HG02610 (cell line): ENCODE measurements around the gene CREB1.
A peak's percentile ranks its signal among the peaks of the same experiment; 100 is the strongest.
"Not testable (repeated sequence)": the region's sequence is repeated elsewhere in the genome, so short reads cannot be mapped to it uniquely, and the experiment has no call there.

Source experiments
- ATAC-seq: cut with Tn5 transposase; IDR thresholded peaks from one replicate; pipeline ENCODE4 v1.9.1; 2021; ENCODE audit warnings: mild to moderate bottlenecking, moderate library complexity; ENCODE audit not compliant: unreplicated experiment

Gene CREB1

DNA sequence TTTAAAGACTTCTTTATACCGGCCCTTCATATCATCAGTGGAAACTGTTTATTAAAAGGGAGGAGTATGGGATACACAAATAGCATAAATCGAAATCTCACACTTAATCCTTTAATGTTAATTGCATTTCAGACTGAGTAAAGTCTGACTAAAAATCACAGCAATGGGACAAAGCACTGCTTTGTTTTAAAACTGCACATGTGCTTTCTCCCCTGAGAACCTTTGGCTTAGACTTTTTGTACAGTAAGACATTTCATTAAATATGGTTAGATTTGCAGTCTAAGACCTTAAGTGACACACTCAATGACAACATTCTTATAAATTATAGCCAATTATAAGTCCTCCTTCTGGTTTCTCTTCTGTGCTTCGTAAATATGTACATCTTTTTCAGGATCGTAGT is 83.0 kb downstream of the CREB1 start:
- no peak for ATAC-seq

DNA sequence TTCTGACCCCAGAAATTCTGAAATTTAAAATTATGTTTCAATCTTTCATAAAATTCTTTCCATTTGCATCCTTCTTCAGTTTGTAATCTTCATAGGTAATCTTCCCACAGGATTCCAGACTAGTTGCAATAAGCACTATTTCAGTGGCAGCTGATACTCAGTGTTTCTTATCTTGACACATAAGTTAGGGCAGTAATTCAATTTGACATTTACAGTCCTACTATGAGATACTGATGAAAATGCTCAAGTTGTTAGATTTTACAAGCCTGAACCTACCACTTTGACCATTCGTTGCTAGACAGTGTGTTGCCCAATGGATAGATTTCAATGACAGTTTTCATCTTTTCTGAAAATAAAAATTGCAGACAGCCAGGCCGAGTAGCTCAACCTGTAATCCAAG is 85.1 kb downstream of the CREB1 start:
- no peak for ATAC-seq

DNA sequence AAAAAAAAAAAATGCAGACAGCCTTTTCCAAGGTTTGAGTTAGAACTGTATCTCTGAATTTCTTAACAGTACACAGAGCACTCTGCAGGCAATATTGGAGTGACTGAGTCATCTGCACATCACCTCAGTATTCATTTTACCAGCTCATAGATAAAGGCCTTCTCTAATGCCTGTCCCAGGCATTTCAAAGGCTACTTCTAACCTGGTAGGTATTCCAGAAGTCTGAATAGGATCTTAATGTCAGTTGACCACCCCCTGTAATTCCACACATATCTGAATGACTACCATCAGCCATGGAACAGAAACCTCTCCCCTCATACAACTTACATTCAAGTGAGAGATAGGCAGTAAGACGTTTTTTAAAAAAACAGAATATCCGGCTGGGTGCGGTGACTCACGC is 86.4 kb downstream of the CREB1 start:
- no peak for ATAC-seq

DNA sequence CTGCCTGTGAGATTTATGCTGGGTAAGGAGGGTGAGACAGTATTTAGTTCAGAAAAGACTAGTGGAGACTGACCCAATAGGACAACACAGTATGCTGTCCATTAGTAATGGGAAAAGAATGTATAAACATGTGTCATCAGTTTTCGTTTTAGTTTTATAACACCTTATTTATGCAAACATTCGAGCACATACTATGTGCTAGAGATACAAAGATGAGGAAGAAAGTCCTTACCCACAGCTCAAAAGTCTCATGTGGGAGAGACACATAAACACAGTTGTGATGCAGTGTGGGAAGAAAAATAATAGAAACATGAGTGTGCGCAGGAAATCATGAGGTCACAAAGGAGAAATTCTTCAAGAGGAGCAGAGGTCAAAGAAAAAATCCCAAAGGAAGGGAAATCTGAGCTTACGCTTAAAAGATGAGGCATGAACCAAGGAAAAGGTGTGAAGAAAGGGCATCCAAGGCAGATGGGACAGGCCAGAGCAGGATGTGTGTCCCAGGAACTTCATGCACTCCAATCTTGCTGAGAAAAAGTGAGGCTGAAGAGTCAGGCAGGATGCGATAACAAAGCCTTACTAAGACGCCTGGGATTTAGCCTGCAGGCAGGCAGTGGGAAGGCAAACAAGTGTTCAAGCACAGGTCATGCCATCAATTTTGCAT is 87.4 kb downstream of the CREB1 start:
- ATAC-seq = no peak

DNA sequence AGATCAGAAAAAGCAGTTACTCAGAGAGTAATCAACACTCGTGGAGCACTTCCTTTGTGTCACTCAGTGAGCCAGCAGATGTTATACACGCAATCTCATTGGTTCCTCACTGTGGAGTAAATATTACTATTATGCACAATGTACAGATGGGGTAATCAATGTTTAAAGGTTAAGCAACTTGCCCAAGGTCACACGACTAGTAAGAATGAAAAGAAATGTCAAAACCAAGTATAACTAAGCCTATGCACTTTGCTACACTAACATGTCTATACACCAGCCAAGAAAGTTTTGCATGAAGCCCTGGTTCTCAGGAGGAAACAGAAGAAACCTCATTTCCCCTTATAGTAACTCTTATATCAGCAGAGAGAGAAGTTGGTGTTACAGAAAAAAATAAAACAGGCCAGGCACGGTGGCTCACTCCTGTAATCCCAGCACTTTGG is 90.0 kb downstream of the CREB1 start:
- peak; percentile 32 for ATAC-seq

DNA sequence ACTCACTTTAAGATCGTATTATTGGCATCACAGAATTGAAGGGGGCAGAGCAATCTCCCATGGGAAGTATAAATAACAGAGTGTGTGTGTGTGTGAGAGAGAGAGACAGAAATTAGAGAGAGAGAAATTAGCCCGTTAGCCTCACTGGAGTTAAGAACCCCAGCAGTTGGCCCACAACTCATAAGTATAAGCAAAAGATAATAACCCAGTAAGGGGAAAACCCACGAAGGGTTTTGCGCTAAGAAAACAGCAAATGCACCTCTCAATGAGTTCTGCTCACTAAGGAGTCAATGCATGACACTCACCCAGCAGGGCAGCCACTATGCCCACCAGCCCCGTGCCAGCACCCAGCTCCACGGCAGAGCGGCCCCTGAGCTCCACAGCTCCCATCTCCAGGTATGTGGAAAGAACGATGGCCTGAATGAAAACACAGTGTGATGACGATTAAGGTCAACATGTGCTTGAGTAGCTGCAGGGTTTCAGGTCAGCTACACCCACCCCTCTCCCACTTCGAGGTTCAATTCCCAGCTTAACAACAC is 91.8 kb downstream of the CREB1 start:
- no peak for ATAC-seq

DNA sequence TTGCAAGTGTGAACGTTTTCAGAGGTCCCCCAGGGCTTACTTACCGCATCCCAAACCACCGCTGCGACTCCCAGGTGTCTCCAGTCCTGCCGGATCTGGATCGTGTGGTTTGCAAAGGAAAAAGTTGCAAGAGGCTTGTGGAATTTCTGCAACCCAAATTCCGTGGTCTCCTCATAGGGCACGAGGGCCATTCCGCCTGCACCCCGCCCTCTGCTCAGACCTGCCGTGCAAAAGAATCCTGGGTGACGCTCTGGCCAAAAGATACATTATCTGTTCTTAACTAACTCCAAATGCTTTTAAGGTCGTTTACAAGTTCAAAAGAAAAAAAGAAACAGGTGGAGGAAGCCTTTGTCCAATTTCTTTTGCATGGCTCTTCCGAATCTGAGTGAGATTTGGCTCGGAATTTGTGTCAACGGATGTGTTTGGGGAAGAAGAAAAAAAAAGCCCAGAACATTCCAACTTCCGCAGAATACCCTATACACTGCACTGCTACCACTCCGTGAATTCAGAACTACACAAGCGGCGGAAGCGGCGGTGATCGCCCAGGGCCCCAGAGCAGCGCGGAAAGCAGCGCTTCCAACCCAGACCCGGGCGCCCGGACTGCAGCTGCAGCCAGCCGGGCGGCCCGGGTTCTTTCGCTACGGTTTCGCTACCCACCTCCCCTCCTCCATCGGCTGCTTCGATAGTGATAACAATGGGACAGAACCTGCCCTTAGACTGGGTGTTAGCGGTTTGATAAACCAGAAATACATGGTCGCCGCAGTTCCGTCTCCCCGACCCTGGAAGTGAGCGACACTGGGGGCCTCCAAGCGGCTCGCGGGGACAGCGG is 94.6 kb downstream of the CREB1 start:
- ATAC-seq = peak; percentile 37

DNA sequence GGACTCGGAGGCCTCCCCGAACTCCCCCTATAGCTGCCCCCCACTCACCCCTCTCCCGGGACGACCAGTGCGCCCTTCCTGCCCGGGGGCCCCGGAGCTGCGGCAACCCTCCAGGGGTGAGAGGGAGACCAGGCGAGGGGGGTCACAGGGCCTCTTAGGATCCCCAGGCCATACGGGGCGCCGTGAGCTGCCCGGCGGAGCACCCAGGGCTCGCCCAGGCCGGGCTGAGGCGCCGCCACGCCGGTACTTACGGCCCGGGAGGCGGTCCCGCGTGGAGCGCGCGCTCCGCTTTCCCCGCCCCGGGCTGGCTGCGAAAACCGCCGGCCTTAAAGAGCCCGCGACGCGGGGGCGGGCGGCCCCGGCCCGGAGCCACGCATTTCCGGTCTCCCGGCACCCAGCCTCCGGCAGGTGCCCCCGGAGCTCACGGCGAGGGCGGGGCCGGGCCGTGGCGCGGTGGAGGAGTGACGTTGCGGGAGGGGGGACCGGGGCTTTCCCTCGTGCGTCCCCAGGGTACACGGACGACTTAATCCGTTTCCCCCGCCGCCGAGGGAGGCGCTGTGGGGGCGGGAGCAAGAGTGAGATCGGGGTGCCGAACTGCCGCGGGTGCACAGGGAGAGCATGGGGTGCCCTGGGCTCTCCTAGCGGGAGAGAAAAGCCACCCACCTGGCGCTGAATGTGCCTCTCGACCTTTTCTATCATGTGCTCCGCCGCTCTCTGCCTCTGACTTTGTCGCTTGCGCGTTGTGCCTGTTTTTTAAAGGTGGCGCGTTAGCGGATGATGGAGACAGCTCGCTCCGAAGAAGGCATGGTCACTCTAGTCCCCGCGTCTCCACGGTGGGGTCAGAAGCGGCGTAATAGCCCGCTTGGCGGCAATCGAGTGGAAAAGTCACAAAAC is 95.5 kb downstream of the CREB1 start, which contains the start of gene METTL21A:
Gene METTL21A (minus strand): TSS at position 381 of the 894 bp plus-strand sequence. CDS start 1,019 bp downstream, outside the sequence.
- peak; percentile 69 for ATAC-seq

DNA sequence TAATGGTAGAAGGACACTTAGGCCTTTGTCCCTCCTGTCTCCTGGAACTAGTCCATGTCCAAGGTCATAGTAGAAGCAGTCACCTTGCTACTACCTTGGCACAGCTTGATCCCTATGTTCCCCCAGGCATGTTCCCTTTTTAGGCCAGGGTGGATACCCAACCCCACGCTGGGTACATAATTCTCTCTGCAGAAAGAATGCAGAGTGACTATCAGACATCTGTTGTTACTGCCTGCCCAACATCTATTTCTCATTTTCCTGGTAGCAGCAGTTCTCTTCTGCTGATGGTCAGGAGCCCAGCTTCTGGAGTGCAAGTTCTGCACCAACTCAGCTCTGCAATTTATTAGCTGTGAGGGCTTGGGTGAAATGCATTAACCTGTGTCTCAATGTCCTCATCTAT is 99.8 kb downstream of the CREB1 start:
- no peak for ATAC-seq

DNA sequence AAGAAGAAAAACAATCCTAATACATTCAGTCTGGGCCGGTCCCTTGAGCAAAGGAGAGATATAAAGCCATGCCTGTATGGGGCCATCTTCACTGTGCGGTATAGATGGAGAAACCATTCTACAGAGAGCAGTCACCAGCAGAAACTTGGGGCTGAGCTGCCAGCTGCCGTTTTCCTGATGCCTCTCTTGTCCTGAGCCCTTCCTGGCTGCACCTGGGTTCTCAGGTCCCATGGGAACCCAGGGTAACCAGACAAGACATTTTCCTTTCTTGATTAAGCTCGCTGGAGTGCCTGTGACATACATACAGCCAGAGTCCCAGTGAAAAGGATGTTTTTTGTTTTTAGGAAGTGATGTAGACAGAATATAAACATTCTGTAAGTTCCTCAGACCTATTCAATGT is 100.7 kb downstream of the CREB1 start:
- ATAC-seq = no peak

DNA sequence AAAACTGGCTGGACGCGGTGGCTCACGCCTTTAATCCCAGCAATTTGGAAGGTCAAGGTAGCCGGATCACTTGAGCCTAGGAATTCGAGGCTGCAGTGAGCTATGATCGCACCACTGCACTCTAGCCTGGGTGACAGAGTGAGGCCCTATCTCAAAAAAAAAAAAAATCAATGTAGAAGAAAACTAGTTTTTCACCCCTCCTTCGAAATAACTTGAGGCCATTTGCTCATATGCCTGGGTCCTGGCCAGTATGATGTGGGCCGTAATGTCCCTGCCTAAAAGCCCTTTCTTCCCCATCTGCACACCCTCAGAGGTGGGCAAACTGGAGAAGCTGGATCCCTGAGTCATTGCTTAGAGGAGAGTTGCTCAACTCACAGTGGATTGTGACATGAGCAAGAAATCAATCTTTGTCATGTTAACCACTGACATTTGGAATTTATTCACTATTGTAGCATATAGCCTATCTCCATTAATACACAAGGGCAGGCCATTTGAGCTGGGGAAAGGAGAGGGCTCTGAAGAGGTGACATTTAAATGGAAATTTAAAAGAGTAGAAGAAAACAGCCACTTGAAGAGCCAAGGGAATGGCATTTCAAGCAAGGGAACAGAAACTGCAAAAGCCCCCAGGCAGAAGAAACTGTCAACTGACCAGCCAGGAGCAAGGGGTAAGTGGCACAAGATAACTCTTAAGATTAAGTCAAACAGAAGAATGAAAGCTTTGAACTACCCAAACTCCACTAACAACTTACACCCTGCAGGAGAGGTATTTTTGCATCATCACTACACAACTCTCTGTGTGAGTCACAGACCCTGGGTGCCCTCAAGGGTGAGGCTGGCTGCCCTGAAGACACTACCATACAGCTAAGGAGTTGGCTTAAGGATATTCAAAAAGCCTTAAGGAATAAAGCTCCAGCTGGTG is 103.1 kb downstream of the CREB1 start:
- peak; percentile 44 for ATAC-seq

DNA sequence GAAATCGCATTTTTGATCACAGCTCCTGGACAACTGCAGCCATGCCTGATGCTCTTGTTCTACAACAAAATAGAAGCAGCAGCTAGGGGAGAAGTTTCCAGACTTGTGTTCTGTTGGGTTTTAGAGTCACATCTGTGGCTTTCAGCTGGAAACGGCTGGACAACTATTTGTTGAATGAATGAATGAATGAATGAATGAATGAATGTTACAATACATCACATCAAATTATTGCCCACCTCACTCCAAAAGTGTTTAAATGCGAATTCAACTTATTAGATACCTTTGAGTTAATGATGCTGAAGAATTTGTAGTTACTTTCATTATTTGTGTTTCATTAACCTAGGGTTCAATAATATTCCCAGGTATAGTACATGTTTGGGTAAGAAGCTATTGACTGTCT is 103.9 kb downstream of the CREB1 start:
- no peak for ATAC-seq

DNA sequence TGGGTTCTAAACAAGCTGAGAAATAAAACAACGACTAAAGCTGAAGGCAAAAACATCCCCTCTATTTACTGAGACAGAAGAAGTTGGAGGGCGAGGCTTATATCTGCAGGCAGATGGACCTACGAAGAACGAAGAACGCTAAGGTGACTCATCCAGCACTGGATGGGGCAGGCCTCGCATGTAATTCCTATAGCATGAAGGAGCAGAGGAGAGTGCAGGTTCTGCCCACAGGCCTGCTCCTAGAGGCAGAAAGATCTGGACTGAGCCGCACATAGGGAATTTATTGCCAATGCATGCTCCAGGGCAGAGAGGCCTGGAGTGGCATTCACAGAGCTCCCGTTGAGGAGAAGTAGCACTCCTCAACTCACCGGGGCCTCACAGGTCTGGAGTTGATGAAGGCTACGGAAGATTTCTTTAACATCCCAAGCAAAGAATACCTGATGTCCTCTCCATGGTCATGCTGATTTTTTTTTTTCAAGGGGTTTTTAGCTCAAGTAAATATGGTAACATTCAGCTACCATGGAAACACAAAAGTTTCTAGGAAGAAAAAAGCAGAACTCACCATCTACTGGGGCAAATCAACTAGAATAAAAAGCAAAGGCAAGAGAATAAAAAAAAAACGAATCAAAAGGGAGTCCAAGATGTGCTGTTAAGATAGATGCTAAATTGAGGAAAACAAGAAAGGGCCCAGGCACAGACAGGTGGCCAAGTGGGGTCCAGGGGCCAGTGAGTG is 105.9 kb downstream of the CREB1 start:
- ATAC-seq = no peak

DNA sequence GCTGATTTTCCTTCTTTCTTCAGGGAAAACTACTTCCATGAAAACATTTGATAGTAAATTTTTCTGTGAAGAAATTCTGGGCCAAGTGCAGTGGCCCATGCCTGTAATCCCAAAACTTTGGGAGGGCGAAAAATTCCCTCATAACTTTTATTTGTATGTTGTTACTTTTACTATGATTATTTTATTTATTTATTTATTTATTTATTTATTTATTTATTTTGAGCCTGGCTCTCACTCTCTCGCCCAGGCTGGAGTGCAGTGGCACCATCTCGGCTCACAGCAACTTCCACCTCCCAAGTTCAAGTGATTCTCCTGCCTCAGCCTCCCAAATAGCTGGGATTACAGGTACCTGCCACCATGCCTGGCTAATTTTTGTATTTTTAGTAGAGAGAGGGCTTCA is 109.5 kb downstream of the CREB1 start:
- not testable (repeated sequence) for ATAC-seq

DNA sequence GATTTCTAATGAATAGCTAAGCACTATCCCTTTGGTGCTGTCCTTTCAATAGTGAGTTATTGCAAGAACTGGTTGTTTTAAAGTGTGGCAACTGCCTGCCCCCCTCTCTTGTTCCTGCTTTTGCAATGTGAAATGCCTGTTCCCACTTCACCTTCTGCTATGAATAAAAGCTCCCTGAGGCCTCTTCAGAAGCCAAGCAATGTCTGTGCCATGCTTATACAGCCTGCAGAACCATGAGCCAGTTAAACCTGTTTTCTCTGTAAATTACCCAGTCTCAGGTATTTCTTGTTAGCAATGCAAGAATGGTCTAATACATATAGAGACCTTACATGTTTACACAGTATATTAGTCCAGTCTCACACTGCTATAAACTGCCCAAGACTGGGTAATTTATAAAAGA is 110.4 kb downstream of the CREB1 start:
- no peak for ATAC-seq

DNA sequence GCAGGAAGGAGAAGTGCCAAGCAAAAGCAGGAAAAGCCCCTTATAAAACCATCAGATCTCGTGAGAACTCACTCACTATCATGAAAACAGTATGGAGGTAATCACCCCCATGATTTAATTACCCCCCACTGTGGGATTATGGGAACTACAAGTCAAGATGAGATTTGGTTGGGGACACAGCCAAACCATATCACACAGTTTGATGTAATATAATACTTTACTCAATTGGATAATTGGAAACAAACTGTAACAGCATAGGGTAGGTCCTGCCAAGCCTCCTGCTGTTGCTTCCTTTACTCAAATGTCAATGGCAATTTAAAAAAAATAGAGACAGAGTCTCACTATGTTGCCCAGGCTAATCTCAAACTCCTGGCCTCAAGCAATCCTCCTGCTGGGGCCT is 110.9 kb downstream of the CREB1 start:
- no peak for ATAC-seq

DNA sequence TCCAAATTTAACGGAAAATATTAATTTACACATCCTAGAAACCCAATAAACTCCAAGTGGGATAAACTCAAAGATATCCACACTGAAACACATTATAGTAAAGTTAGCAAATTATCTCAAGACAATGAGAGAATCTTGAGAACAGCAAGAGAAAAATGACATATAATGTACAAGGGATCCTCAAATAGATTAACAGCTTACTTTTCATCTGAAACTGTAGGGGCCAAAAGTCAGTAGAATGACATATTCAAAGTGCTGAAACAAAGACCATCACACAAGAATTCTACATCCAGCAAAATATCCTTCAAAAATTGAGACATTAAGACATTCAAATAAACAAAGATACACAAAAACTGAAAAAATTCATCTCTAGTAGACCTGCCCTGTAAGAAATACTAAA is 114.1 kb downstream of the CREB1 start:
- no peak for ATAC-seq

DNA sequence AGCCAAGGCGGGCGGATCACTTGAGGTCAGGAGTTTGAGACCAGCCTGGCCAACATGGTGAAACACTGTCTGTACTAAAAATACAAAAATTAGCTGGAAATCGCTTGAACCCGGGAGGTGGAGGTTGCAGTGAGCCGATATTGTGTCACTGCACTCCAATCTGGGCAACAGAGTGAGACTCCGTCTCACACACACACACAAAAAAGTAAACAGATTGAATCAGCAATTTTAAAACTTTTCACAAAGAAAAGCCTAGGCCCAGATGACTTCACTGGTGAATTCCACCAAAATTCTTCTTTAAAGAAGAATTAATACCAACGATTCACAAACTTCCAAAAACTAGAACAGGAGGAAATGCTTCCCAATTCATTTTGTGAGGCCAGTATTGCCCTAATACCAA is 116.8 kb downstream of the CREB1 start:
- not testable (repeated sequence) for ATAC-seq
